ENCODE data around the gene PODN.

PODN gene

GRCh38 chr1:53038566-53038965 is 23.4 kb upstream of the PODN start:
- H3K27ac ChIP-seq: no peak overlapping the region
- no peak for TF ChIP-seq CTCF (IDR thresholded peaks at IDR 0.05)
- DNase-seq (ENCODE audit: low spot score): no peak
- H3K4me3 ChIP-seq: no peak overlapping the region

- no peak for TF ChIP-seq CTCF (IDR thresholded peaks at IDR 0.05)
- no peak for DNase-seq (ENCODE audit: low spot score)
- Histone ChIP-seq H3K4me3 (no peak overlapping the region), H3K27ac (no peak overlapping the region)
Observed at GRCh38 chr1:53043271-53043670, 18.7 kb upstream of the PODN start.

GRCh38 chr1:53044926-53045325 is 17.1 kb upstream of the PODN start:
- Histone ChIP-seq H3K27ac (no peak overlapping the region), H3K4me3 (no peak overlapping the region)
- DNase-seq (ENCODE audit: low spot score): no peak
- no peak for TF ChIP-seq CTCF (IDR thresholded peaks at IDR 0.05)

- H3K27ac ChIP-seq: no peak overlapping the region
- no peak for DNase-seq (ENCODE audit: low spot score)
- TF ChIP-seq CTCF (IDR thresholded peaks at IDR 0.05): no peak
Observed at GRCh38 chr1:53046930-53047329, 15.1 kb upstream of the PODN start.

GRCh38 chr1:53047737-53048736 is 14.0 kb upstream of the PODN start:
- no peak overlapping the region for H3K4me3 ChIP-seq
- DNase-seq (ENCODE audit: low spot score): no peak
- H3K27ac ChIP-seq: no peak overlapping the region
- TF ChIP-seq CTCF (IDR thresholded peaks at IDR 0.05): no peak

More at GRCh38 chr1:53046930-53047329, 15.1 kb upstream of the PODN start:
- no peak overlapping the region for H3K4me3 ChIP-seq

- no peak for TF ChIP-seq CTCF (IDR thresholded peaks at IDR 0.05)
- no peak for DNase-seq (ENCODE audit: low spot score)
- no peak overlapping the region for H3K4me3 ChIP-seq
- H3K27ac ChIP-seq: no peak overlapping the region
Observed at GRCh38 chr1:53048960-53049573, 12.9 kb upstream of the PODN start.
